Left renal cortex interstitium (tissue), 4 donors: ENCODE results near the gene MRPL12. TPM values are rescaled to one million over a fixed set of nuclear protein-coding genes. Genes with fewer than 3 reads are reported as not detected.

ENCODE experiments used
- DNase-seq, 4 donors: peaks; one replicate each; pipeline ENCODE4 v3.0.0-alpha.2; 2013; ENCODE audit warnings: low read depth in 4 of 4, low spot score in 2 of 4, missing footprints in 1 of 4
- polyA plus RNA-seq, 4 donors: library from polyadenylated mRNA; unstranded; fragments of 120-200 nt; gene quantifications; one replicate each; pipeline ENCODE4 v1.2.1, GENCODE V29; 2013; ENCODE audit not compliant: insufficient read length in 4 of 4

Gene MRPL12
- polyA plus RNA-seq, 4 donors = 41.0 to 70.1 (median 51.4) TPM

DNA sequence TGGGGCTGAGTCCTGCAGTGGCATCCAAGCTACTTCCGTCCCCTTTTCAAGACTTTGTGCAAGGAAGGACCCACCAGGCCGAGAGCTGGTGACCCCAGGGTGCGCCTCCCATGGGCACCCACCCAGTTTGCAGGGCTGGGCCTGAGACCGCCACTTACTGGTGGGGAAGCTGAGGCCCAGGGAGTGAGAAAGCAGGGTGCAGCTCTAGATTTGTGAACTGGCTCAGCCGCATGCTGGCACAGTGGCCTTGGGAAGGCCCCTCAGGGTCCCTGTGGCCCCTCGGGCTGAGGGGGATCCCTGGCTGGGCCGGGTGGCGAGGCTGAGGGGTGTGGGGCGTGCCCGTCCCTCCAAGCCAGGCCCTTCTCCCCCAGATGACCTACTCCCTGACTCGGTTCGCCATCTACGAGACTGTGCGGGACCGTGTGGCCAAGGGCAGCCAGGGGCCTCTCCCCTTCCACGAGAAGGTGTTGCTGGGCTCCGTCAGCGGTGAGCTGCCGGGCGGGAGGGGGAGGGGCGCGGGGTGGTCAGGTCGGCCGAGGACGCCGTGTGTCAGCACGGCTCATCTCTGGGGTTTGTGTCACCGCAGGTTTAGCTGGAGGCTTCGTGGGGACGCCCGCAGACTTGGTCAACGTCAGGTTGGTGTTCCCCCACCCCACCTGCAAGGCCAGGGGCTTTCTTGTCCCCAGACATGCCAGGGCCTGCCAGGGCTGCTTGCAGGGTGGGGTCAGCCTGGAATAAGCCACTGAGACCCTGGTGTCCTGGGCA lies 12.1 kb downstream of the MRPL12 start:
- DNase-seq = no peak

DNA sequence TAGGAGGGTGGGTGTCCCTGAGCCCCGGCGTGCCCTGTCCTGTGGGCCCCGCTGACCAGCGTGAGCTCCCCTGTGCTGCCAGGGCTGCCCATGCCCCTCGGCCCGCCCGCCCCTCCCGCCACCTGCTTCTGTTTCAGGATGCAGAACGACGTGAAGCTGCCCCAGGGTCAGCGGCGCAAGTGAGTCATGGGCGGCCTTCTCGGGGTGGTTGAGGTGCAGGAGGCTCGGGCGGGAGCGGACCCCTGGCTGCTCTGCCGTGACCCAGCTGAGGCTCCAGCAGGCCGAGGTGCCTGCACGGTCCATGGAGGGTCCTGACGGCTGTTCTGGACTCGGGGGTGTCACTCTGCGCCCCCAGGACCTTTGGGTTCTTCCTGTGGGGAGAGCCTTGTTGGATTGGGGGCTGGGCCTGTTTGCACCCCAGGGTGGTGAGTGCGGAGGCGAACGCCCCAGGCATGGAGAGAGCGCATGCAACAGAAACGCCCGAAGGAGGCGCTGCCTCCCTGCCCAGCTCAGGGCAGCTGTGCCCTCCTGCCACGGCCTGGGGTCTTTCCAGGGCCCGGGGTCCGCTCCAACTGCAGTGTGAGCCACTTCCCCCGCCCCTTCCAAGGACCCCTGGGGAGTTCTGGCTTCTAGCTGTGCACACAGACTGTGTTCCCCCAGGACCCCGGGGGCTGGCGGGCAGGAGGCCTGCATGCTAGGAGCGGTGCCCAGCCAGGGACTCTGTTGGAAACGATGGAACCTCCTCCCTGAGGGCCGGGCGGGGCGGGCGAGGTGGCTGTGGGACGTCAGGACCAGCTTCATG lies 12.9 kb downstream of the MRPL12 start:
- no peak for DNase-seq

DNA sequence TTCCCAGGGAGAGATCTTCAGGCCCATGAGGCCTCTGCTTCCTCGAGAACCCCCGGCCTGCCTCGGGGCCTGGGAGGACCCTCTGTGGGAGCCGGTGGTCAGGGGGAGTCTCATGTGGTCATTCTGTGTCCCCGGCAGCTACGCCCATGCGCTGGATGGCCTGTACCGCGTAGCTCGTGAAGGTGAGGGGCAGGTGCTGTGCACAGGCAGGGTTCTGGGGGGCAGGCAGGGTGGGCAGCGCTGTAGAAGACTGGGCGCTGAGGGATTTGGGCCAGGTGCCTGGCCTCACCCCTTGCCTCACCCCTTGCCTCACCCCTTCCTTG lies 13.5 kb downstream of the MRPL12 start:
- DNase-seq = no peak

DNA sequence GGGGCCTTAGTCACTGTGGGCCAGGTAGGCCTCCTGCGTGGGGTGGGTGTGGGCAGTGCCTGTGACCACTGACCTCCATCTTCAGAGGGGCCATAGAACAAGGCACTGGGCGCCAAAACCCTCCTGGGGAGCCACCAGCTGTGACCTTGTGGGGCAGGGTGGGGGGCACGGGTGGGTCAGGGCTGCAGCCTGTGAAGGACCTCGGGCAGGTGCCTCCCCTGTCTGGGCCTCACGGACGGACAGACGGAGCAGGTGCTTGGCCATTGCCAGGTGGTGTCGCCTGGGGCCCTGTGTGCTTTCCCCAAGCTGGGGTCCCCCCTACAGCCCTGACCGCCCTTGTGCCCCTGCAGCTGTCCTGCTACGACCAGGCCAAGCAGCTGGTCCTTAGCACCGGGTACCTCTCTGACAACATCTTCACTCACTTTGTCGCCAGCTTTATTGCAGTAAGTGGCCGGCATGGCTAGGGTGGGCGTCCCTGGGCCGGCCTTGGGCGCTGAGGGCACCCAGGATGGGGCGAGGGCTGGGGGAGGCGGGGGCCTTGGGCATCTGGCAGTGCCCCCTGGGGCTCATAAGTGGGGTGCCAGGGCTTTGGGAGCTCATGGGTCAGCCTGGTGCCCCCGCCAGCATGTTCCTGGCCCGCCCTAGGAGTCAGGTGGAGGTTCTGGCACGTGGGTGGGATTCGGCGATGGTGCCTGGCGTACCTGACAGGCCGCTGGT lies 14.0 kb downstream of the MRPL12 start:
- no peak for DNase-seq

DNA sequence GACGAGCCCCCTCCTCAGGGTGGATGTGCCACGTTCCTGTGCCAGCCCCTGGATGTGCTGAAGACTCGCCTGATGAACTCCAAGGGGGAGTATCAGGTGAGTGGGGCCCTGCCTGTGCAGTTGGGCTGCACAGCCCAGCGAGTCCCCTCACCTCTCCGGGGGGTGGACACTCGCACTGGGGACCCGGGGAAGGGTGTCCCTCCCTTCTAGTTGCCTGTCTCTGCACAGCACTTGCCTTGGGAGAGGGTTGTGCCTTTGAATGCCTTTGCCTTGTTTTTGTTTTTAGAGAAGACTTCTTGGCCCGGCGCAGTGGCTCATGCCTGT lies 14.6 kb downstream of the MRPL12 start:
- no peak for DNase-seq

DNA sequence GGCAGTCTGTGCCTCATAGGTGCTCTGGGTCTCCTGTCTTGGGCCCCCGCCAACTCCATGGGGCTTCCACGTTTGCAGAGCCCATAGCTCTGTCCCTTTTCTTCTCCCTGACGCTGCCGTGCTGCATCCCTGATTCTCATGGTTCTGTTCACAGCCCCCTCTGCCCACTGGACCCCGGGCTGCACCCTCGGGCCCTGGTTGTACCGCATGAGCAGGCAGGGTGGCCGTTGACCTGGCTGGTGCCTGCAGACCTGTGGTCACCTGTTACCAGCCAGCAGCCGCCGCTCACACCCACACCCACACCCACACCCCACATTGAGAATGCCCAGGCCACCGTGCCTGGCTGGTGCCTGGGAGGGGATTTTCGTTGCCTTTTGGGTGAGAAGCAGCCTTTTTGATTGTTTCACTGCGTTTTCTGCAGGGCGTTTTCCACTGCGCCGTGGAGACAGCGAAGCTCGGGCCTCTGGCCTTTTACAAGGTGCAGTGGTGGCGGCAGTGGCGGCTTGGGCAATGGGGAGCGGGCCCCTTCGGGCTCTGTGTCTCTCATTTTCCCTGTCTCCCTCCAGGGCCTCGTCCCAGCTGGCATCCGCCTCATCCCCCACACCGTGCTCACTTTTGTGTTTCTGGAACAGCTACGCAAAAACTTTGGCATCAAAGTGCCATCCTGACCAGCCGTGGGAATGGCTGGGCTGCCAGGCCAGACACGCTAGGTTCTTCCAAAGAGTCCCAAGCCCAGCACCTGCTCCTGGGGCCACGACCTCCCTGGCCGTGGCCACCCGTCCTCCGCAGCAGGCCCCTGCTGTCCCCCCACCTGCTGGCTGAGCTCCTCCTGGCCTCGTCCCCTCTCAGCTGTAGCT lies 16.5 kb downstream of the MRPL12 start:
- no peak for DNase-seq

DNA sequence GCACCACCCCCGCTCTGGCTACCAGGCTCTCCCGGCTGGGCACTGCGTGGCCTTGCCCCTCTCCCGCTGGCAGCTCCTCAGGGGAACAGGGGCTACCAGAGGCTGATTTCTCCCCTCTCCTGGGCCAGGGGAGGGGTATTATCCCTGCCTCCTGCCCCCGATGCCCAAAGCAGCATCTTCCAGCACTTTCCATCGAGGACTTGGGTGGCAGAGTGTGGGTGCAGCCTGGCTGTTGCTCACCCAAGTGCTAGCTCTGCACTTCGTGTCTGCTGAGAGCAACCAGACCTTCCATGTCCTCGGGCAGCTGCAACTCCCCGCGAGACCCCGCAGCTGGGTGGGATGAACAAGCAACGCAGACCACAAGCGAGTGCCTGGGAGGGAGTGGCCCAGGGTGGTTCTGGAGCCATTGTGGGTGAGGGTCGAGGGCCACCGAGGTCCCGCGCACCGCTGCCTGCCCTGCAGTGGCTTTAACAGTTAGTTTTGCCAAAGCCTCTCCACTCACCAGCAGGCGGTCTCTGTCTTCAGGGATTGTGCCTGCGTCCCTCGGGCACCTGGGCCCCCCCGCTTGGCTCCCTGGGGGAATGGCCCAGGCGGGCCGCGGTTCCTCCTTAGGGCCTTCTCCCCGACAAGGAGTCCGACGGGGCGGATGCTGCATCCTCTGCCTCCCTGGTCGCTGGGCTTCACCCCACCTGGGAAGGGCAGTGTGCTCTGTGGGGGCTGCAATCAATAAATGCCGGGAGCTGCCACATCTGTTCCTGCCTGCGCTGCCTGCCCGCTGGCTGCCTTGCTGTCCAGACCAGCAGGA lies 17.3 kb downstream of the MRPL12 start:
- no peak for DNase-seq

DNA sequence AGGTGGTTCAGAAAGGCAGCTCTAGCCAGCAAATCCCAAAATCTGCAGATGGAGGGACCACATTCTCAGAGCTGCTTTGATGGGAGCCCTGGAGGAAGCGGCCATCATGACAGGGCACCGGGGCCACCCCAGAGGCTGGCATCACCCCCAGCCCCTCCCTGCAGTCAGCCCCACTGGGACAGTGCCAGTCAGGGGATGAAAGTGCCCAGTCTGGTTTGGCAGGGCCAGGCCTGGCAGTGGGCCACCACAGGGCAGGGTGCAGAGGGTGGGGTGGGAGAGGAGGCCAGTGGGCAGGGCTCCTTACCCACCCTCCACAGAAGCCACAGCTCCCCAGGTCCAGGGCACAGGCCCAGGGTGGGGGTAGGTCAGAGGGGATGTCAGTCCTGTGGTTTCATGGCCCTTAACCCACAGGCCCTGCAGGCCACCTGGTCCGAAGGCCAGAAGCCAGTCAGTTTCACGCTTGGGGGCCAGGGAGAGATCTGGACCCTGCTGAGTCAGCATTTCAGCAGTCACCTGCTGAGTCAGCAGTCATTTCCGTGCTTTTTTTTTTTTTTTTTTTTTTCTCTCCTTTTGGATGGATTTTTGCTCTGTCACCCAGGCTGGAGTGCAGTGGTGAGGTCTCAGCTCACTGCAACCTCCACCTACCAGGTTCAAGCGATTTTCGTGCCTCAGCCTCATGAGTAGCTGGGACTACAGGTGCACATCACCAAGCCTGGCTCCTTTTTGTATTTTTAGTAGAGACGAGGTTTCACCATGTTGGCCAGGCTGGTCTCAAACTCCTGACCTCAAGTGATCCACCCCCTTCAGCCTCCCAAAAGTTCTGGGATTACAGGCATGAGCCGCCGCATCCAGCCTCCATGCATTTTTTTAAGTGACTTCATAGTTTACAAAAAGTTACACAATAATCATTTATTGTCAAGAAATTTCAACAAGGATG lies 19.3 kb downstream of the MRPL12 start:
- no peak for DNase-seq

DNA sequence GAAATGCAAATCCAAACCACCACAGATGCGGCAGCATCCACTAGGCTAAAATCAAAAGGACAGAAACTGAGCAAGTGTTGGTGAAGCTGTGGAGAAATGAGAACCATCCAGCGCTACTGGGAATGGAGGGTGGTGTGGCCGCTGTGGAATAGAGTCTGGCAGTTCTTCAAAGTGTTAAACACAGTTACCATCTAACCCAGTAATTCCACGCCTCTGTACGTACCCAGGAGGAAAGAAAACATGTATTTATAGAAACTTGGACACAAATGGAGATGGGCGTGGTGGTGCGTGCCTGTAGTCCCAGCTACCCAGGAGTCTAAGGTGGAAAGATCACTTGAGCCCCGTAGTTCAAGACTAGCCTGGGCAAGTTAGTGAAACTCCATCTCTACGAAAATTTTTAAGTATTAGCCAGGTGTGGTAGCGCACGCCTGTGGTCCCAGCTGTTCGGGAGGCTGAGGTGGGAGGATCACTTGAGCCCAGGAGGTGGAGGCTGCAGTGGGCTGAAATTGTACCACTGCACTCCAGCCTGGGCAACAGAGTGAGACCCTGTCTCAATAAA lies 20.6 kb downstream of the MRPL12 start:
- DNase-seq = no peak

DNA sequence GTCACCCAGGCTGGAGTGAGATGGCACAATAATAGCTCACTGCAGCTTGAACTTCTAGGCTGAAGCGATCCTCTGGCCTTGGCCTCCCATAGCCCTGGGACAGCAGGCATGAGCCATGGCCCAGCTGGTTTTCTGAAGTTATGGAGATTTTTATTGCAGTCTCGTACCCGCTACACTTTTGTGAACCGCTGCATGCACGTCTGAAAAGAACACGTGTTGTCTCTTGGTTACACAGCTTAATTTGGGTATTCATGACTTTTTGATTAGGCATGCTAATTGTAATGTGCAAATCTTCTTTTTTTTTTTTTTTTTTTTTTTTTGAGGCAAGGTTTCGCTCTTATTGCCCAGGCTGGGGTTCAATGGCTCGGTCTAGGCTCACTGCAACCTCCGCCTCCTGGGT lies 22.3 kb downstream of the MRPL12 start:
- DNase-seq = no peak

DNA sequence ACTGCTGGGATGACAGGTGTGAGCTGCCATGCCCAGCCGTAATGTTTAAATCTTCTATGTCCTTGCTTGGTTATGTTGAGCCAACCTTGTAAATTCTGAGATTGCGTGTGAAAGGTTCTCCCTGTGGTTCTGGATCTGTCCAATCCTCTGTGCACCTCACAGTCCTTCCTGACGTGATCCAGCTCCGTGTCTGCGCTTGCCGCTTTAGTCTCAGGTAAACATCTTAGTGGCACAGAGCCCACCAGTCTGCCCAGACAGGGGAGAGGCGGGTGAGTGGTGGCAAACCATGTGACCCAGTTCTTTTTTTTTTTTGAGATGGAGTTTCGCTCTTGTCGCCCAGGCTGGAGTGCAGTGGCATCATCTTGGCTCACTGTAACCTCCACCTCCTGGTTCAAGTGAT lies 22.8 kb downstream of the MRPL12 start:
- no peak for DNase-seq

DNA sequence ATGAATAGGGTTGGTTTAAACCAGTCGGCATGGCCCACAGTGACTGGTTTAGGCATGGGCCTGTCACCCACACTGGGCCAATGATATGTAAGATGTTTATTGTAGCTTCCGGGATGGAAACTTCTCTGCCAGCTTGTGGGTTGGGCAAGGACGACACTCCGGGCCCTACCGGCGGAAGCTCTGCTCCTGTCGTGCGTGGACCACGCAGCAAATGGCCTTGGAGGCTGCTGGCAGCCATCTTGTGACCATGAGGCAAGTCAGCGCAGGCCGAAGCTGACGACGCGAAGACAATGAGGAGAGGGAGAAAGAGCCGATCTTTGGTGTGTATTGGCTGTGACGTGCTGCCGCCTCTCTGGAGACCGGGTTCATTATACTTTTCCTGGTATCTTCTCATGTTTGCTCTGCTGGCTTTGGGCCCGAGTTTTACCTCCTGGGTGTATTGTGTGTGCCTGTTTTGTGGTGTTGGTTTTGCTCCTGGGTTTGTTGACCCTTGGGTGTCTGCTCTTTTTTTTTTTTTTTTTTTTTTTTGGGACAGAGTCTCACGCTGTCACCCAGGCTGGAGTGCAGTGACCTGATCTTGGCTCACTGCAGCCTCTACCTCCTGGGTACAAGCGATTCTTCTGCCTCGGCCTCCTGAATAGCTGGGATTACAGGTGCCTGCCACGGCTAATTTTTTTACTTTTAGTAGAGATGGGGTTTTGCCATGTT lies 24.3 kb downstream of the MRPL12 start:
- no peak for DNase-seq

DNA sequence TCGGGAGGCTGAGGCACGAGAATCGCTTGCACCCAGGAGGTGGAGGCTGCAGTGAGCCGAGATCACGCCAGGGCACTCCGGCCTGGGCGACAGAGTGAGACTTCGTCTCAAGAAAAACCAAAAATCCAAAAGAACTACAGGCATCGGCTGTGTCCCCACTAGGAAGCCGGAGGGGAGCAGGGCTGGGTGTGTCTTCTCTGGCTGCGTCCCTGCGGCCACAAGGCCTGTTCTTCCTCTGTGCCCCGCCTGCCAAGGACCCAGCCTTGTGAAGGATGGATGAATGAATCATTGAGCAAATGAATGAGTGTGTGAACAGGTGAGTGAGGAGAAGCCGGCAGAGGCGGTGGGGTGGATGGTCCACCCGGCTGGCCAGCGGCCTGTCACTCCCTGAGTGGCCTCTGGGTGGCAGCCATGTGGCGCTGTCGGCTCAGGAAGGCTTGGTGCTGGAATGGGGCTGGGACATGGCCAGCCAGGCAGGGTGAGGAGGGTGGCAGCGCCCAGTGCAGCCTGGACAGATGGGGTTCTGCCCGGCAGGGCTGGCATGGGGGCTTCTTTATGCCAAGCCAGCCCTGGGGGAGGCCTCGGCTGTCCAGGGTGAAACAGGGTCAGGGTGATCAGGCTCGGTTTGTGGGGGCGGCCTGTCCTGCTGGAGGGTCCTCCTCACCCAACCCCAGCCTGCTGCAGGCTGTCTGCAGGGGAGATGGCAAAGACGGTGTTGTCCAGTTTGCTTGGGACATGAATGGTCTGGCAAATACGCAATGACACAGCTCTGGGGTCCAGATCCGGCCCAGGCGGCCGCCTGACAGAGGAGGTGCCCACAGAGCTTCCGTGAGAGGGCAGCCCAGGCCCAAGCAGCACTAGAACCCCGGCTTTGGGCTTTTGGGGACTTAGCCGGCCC lies 30.6 kb downstream of the MRPL12 start:
- DNase-seq = no peak

DNA sequence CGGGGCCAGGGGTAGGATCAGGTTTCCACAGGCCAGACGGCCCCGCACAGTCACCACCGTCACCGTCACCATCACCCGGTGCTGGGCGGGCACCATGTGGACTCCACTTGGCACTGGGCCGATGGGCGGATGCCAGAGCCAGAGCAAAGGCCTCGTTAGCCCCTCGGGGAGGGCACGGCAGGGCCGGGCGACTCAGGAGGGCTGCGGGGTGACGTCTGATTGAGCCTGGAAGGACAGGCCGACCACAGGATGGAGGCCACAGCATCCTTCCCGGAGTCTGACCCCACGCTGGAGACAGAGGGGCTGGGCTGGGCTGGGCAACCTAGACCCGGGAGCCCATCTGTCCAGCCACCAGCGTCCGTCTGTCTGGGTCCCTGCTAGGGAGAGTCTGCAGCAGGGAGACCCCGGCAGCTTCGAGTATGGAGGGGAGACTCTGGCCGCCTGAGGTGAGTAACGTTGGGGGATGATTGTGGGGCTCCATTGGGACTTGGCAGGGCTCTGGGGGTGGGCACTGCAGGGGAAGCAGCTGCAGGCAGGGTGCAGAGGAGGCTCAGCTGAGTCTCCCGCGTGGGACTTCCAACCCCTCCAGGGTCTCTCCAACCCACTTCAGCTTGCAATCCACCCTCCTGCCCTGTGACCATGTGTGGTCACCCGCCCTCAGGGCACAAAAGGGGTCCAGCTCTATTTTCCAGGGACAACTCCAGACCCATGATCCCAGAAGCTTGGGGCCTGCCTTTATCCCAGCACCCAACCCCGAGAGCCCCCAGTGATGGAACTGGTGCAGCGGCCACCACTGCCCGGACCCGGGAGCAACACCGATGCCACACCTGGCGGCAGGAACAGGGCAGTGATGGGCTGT lies 31.5 kb downstream of the MRPL12 start:
- no peak for DNase-seq

DNA sequence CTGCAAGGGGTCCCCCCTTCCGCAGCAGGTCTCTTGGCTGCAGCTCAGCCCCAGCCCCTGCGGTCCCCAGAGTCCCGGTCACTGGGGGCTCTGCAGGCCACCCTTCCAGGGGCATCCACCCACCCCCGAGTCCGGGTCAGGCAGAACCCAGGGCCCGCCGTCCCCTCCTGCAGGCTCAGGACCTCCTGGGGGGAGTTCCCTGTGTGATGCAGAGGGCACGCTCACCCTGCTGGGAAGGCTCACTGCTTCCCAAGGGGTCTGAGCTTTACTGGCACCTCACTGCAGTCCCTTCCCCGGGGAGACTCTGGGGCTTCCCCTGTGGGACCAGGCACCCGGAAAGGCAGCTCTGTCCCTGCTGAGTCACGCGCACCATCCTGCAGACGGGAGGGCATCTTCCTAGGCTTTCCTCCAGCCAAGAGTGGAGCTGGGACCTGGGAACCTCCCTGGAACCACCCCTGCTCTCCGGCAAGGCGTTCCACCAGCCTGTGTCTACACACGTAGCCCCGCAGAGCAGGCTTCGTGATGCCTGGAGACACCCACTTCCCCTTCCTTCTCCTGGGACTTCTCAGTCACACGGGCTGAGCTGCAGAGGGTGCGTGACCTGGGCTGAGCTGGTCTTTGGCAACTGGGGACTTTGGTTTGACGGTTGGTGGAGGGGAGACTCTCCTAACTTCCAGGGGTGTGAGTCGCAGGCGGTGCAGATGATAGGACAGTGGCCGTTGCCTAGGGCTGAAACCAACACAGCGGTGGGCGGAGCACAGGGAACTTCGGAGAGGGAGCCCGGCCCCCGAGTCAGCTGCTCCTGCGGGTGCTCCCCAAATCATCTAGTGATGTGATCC lies 32.3 kb downstream of the MRPL12 start:
- no peak for DNase-seq
